ENCODE results near the gene FHL3. TPM values are rescaled to one million over a fixed set of nuclear protein-coding genes. Genes with fewer than 3 reads are reported as not detected.

The FHL3 gene
- total and polyA plus RNA-seq, 2 of the 8 experiments (the other 6 are each of a cell fraction or from before 2014, with no cell fraction given) = 14.3 to 35.6 TPM

GRCh38 chr1:37997256-37998088, 7.8 kb downstream of the FHL3 start (continued):
- TF ChIP-seq CHD7 (IDR thresholded peaks at IDR 0.05; ENCODE audit: insufficient replicate concordance, low read length) (no peak), SRF (IDR thresholded peaks at IDR 0.05; ENCODE audit: low read depth, low read length) (no peak), SIX5 (IDR thresholded peaks at IDR 0.05; ENCODE audit: low read depth, low read length) (no peak), TBP (IDR thresholded peaks at IDR 0.05; ENCODE audit: low read depth, low read length) (no peak), CBX5 (IDR thresholded peaks at IDR 0.05; ENCODE audit: low read depth, low read length) (no peak), SUZ12 (IDR thresholded peaks at IDR 0.05; ENCODE audit: low read length) (no peak), NRF1 (IDR thresholded peaks at IDR 0.05; ENCODE audit: low read depth, low read length) (no peak), CBX8 (IDR thresholded peaks at IDR 0.05; ENCODE audit: borderline replicate concordance, low read depth, low read length) (no peak), CEBPB (IDR thresholded peaks at IDR 0.05; ENCODE audit: low read depth, low read length) (no peak), RNF2 (IDR thresholded peaks at IDR 0.05; ENCODE audit: borderline replicate concordance, low read depth, low read length, missing control alignments, poor library complexity, severe bottlenecking) (no peak)
